IPS DF 19.7 (cell line): ENCODE data around the gene SAPCD1.
A peak's percentile ranks its signal among the peaks of the same experiment; 100 is the strongest.

Source experiments
- DNase-seq: peaks from one replicate; pipeline ENCODE4 v3.0.0-alpha.2; 2013; ENCODE audit warnings: low read depth, low spot score

SAPCD1 gene

GRCh38 chr6:31729515-31729978 lies 32.9 kb upstream of the SAPCD1 start:
- DNase-seq: no peak

GRCh38 chr6:31729979-31730630 lies 32.4 kb upstream of the SAPCD1 start:
- DNase-seq: no peak

- no peak for DNase-seq
Measured at GRCh38 chr6:31730631-31731086, 31.8 kb upstream of the SAPCD1 start.

GRCh38 chr6:31732029-31732428 lies 30.4 kb upstream of the SAPCD1 start:
- no peak for DNase-seq

- DNase-seq: no peak
Measured at GRCh38 chr6:31733734-31734133, 28.7 kb upstream of the SAPCD1 start.

GRCh38 chr6:31734247-31734820 lies 28.1 kb upstream of the SAPCD1 start:
- no peak for DNase-seq

- no peak for DNase-seq
Measured at GRCh38 chr6:31734821-31735406, 27.5 kb upstream of the SAPCD1 start.

GRCh38 chr6:31736021-31736767 lies 26.3 kb upstream of the SAPCD1 start, which contains the start of gene CLIC1:
Gene CLIC1 (minus strand): TSS chr6:31736530. CDS start chr6:31736300, 230 bp downstream.
- DNase-seq: no peak

GRCh38 chr6:31736768-31737314 lies 25.6 kb upstream of the SAPCD1 start:
- no peak for DNase-seq

GRCh38 chr6:31737315-31737990 lies 25.0 kb upstream of the SAPCD1 start:
- DNase-seq: no peak

- DNase-seq: no peak
Measured at GRCh38 chr6:31737991-31738979, 24.2 kb upstream of the SAPCD1 start.

- peak; percentile 99 for DNase-seq
Measured at GRCh38 chr6:31739639-31740396, 22.6 kb upstream of the SAPCD1 start, which contains the start of gene MSH5. Gene MSH5 (plus strand): TSS chr6:31740005. CDS start chr6:31740467, 462 bp downstream.

GRCh38 chr6:31740397-31741223 lies 21.8 kb upstream of the SAPCD1 start:
- no peak for DNase-seq

- DNase-seq: no peak
Measured at GRCh38 chr6:31741815-31742214, 20.6 kb upstream of the SAPCD1 start.

GRCh38 chr6:31742894-31743293 lies 19.6 kb upstream of the SAPCD1 start:
- DNase-seq: no peak

- DNase-seq: no peak
Measured at GRCh38 chr6:31744422-31744821, 18.0 kb upstream of the SAPCD1 start.

- DNase-seq: no peak
Measured at GRCh38 chr6:31749301-31750036, 13.0 kb upstream of the SAPCD1 start.
